MV-4-11 (cell line): Measurements from ENCODE around the gene MRPS7.
"Not testable (repeated sequence)": the region's sequence is repeated elsewhere in the genome, so short reads cannot be mapped to it uniquely, and the experiment has no call there.

Source experiments
- DNase-seq: peaks from one replicate; lab custom pipeline; 2025; lab: John Stamatoyannopoulos, UW

Gene MRPS7

DNA sequence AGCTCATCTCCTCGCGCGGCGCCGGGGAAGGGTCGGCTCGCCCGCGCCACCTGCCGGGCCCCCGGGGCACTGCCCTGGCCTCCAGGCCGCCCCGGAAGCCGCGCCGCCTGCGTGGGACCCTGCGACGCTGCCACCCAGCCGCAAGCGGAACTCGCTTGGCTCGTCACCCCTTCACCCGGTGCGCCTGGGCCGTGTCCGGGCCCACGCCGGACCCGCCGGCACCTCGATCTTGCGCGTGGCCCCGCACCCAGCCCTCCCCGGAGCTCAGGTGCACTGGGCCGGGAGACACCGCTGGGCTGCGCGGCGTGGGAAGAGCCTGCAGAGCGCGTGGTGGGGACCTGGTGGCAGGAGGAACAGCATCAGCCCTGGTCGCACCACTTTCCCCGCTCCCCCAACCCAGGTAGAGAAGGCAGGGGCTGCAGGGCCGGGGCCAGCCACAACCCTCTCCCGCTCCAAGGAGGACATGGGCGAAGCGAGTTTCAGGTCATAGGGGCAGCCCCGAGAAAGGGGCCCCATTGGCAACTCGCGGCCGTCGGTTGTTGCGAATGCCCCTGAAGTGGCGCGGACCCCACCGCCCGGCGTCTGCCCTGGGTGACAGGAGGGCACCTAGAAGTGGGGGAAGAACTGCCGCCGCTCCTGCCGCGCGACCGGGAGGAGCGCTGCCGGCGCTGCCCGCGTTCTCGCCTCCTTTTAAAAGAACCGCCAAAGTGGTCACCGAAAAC is 9.7 kb downstream of the MRPS7 start:
- peak; percentile 73 for DNase-seq

DNA sequence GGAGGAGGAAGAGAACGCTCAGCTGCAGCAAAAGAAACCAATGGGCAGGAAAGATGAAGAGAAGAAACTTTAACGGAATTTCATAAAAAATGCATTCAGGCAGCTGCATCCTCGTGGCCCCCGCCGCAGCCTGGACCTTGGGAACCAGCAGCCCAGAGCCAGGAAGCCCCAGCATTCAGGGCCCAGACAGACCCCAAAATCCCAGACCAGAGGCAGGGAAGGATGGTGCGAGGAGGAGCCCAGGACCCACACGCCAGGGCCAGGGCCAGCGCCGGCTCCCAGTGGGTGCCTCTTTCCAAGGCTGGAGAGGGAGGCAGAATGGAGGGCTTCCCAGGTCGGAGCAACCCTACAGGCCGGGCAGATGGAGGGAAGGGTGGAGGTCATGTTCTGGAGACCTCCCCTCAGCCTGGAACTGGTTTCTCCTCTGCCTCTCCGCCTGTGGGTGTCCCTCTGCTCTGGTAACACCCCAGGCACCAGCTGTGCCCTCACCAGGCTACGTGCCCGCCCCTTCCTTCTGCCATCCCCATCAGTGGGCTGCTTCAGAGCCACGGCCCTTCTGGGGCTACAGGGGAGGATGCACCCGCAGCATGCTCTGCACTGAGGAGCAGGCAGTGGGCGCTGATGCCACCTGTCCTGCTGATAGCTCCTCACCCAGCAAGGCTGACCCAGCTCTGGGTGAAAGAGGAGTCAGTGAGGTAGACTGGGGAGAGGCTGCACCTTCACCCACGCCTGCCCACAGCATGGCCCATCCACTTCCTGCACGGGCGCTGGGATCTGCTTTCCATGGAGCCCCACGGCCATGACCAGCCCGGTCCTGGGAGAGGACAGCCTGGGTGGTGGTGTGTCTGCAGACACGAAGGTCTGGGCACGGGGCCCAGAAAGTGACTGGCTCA is 10.5 kb downstream of the MRPS7 start:
- peak; percentile 40 for DNase-seq

DNA sequence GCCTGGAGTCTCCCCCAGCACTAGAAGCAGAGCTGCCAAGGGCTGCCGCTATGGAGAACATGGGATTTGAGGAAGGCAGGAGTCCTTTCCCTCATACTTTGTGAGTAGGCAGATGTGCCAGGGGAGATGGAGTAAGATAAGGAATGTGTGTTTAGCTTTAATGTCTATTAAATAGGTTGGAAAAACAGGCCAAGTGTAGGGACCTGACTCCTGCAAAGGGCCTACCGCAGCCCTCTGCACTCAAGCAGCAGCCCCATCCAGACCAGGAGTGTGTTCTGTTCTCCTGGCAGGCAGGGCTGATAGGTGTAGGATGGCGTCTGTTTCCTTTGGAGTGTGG is 11.1 kb downstream of the MRPS7 start:
- no peak for DNase-seq

DNA sequence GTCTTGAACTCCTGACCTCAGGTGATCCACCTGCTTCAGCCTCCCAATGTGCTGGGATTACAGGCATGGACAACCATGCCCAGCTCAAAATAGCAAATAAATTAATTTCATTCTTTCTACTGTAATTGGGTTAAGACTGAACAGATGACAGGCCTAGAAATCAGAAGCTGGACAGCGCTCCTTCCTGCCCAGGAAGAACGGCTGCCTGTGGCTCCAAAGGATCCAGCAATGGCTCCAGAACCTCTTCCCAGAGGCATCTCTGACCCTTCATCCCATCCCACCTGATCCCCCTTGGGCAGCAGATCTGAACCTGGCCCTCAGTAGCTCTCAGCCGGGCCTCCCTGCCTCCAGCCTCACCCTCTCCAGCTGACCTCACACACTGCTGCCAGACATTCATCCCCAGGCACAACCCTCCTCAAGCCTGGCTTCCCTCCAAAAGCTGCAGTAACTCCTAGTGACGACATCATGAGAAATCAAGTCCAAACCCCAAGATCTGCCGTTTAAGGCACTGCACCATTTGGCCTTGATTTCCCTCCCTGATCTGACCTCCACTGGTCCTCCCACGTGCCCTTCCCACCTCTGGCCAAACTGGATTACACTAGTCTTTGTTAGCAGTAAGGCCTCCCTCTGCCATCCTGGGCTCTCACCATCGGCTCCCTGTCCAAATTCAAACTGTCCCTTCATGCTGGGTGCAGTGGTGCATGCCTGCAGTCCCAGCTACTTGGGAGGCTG is 12.5 kb downstream of the MRPS7 start:
- DNase-seq = peak; percentile 20

DNA sequence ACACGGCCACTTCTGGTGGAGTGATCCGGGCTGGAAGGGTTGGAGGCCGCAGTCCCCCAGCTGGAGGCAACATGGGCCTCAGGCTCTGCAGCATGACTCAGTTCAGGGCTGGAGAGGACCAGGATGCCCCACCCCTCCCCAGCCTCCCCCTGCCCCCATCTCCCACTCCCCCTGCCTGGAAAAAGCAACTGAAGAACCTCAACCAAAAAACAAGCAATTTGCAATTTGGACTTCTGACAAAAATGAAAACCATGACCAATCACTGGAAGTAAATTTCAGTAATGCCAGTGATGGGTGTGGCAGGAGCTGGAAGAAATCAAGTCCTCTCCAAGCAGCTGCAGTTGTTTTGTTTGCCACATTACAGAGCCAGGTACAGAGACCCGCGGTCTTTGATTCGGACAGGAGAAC is 16.0 kb downstream of the MRPS7 start:
- no peak for DNase-seq

DNA sequence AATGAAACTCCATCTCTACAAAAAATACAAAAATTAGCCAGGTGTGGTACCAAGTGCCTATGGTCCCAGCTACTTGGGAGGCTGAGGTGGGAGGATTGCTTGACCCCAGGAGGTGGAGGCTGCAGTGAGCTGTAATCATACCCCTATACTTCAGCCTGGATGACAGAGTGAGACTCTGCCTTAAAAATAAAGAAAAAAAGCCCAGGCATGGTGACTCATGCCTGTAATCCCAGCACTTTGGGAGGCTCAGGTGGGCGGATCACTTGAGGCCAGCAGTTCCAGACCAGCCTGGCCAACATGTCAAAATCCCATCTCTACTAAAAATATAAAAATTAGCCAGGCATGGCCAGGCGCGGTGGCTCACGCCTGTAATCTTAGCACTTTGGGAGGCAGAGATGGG is 18.5 kb downstream of the MRPS7 start:
- DNase-seq = not testable (repeated sequence)

DNA sequence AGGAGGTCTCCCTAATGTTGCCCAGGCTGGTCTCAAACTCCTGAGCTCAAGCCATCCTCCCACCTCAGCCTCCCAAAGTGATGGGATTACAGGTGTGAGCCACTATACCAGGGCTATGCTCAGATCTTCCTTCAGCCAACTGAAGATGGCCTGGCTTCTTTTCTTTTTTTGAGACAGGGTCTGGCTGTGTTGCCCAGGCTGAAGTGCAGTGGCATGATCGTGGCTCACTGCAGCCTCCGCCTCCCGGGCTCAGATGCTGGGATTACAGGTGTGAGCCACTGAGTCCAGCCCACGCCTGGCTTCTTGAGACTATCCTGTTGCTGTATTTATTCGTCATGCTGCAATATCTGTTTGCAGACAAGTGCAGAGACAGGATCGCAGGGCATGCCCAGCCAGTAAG is 23.4 kb downstream of the MRPS7 start:
- DNase-seq = no peak

DNA sequence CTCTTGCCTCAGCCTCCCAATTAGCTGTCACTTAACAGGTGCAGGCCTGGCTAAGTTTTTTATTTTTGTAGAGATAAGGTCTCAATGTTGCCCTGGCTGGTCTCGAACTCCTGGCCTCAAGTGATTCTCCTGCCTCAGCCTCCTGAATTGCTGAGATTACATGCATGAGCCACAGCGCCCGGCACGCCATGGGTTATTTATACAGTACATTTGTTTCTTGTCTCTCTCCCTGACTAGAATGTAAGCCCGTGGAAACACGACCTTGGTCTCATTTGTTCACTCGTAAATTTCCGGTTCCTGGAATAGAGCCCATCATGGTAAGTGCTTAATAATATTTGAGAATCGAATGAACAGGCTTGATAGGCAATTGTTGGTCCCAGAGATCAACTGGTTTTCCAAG is 25.5 kb downstream of the MRPS7 start:
- no peak for DNase-seq

DNA sequence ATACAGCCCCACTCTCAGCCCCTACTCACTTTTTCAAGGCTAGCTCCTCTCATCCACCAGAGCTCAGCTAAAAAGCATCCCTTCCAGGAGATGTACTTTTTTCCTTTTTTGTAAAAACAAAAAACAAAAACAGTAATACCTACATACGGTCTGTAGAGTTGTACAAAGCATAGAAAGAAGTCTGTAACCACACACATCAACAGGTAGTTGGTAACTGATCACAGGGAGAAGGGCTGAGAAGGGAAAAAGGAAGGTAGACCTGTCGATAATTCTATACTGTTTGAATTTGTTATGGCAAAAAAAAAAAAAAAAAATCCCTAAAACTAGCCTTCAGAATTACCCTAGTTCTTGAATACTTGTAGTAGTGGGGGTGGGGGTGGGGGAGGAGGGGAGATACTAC is 26.7 kb downstream of the MRPS7 start:
- no peak for DNase-seq

DNA sequence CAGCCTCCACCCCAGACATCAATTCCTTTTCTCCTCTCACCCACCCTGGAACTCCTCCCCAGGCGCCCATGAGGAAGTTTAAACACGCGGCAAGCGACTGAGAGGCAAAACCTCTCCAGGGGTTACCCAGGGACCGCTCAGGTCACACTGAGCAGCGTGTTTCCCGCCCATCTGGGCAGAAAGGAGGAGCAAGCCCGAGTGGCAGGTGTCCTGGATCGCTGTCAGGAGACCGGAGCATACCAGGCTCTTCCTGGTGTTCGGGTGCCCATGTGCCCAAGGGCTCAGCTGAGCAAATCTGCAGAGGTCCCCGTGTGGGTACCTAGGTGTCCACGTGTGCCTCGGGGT is 27.1 kb downstream of the MRPS7 start:
- DNase-seq = peak; percentile 36

DNA sequence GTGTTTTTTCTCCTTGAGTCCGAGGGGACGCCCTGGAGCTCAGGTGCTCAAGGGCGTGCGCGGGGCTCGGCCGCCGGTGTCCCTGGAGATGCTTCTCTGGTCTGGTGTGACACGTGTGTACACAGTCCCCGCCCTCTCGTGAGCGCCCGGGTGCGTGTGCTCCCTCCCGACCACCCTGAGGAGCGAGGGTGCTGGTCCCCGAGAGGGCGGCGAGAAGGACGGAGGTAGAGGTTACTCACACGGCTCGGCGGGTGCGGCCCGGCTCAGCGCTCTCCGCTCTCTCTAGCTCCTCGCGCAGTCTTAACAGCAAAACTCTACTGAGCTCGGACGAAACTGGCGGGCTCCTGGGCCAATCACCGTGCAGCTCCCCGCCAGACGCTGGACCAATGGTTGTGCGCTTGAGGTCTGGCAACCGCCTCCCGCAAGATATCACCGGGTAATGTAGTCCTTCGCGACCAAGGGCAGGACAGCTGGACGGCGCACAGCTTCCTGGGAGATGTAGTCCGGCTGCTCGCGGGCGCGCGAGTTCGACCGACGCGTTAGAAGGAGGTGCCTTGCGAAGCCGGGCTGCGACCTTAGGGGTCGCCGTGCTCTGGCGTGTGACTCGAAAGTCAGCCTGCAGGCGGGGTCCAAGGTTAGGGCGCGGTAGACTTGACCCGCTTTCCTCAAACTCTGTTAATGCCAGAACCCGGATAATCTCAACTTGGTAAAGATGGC is 27.6 kb downstream of the MRPS7 start, which contains the start of gene SLC25A19:
TSS of gene SLC25A19 (minus strand) at position 319 of the 717 bp plus-strand sequence. CDS start 2,669 bp downstream, outside the sequence.
- peak; percentile 99 for DNase-seq

DNA sequence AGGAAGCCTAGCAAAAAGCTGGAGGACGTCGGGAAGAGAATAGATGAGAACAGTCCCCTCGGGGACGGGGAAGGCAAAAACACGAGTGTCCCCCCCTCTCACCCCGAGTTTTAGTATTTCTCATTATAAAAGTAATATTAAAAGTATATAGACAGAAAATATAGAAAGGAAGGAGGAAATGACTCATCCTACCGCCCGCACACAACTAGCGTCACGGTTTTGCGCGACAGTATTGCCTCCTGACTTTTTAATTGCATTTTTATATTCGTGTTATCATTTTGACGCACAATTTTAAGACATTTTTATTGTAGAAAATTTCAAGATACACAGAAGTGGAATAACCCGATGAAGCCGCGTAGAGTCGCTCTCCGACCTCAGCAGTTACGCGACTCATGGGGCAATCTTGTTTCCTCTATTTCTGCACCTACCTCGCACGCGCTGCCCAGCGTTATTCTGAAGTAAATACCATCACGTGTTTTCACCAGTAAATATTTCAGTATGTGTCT is 28.2 kb downstream of the MRPS7 start:
- peak; percentile 86 for DNase-seq

DNA sequence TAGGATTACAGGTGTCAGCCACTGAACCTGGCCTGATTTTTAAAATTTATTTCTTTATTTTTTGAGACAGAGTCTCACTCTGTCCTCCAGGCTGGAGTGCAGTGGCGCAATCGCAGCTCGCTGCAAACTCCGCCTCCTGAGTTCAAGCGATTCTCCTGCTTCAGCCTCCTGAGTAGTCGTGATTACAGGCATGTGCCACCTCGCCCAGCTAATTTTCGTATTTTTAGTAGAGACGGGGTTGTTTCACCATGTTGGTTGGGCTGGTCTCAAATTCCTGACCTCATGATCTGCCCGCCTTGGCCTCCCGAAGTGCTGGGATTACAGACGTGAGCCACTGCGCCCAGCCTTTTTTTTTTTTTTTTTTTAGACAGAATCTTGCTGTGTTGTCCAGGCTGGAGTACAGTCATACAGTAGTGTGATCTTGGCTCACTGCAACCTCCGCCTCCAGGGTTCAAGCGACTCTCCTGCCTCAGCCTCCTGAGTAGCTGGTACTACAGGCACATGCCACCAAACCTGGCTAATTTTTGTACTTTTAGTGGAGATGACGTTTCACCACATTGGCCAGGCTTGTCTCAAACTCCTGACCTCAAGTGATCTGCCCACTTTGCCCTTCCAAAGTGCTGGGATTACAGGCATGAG is 31.2 kb downstream of the MRPS7 start:
- peak; percentile 53 for DNase-seq

DNA sequence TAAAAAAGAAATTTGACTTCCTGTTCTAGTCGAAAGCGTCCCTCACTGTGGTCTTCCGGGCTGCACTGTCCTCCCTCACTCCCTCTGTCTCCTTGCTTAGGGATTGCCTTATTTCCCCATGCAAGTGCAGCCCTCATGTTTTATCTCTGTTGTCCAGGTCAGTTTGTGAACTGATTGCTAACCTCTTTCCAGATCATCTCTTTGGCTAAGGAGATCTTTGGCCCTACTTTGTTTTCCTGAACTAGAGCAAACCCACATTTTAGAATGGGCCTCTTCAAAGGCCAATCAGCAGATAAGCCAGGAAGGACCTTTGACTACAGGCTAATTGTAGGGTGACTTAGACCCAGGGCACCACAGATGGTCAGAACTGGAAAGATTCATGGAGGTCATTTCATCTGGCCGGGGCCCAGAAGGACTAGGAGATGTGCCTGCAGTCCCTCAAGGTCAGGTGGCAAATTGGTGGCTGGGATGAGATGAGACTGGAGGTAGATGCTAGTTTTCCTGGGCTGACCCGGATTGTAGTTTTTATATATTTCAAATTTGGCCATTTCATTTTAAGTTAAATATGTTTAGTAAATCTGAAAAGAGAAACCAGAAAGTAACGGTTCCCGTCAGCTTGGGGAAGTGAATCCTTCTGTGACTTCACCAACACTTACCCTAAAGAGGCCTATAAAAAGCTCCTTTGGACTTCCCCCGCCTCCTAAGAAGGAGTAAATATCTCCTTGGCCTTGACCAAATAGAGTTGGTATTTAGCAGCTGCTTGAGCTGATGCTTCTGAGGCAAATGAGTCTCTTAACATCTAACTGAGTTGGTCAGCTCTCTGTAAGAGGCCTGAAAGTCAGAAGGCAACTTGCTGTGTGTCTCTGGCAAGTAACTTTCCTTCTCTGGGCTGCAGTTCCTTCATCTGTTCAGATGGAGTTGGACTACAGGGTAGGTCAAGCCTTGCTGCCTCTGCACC is 33.8 kb downstream of the MRPS7 start:
- DNase-seq = peak; percentile 96

DNA sequence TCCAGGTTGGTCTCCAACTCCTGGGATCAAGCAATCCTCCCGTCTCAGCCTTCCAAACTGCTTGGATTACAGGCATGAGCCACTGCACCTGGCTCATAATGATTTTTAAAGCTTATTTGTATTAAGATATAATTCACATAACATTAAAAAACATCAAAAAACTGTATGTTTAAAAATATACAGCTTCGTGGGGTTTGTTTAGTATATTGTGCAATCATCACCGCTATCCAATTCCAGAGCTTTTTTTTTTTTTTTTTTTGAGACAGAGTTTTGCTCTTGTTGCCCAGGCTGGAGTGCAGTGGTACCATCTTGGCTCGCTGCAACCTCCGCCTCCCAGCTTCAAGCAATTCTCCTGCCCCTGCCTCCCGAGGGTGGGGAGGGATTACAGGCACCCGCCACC is 38.6 kb downstream of the MRPS7 start:
- DNase-seq = no peak

DNA sequence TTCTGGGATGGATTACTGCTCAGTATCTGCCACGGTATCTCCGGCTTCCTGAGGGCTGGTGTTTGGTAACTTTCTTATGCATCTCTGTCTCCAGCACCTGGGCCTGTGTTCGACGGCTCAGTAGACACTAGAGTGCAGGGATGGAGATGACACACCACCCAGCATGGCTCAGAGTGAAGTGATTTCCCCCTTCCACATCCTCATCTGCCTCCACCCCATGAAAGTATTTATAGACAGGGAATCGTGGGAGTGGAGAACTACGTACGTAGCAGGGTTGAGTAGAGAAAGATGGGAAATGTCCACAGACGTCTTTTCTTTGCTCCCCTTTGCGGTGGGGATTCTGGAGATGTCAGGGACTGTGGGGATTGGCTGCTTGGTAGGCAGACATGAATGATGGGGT is 39.4 kb downstream of the MRPS7 start:
- no peak for DNase-seq

DNA sequence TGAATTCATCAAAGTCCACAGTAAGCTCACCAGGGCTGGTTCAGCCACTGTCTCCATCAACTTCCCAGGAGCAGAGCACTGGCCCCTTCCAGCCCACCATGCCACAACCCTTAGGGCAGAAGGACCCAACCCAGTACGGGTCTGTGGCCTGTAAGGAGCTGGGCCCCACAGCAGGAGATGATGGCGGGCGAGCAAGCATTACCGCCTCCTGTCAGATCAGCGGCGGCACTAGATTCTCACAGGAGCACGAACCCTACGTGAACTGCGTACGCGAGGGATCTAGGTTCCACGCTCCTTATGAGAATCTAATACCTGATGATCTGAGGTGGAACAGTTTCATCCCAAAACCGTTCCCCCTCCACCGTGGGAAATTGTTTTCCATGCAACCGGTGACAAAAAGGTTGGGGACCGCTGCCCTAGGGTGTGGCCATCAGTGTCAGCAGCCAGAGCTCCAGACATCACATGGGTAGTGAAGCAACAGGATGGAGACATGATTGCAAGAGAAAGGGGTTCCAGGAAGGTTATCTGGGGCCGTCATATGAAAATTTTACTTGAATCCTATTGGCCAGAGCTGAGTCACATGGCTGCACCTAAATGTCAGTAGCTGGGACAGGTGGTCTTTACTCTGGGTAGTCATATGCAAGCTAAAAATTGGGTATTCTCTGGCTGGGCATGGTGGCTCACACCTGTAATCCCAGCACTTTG is 40.0 kb downstream of the MRPS7 start:
- DNase-seq = peak; percentile 17

DNA sequence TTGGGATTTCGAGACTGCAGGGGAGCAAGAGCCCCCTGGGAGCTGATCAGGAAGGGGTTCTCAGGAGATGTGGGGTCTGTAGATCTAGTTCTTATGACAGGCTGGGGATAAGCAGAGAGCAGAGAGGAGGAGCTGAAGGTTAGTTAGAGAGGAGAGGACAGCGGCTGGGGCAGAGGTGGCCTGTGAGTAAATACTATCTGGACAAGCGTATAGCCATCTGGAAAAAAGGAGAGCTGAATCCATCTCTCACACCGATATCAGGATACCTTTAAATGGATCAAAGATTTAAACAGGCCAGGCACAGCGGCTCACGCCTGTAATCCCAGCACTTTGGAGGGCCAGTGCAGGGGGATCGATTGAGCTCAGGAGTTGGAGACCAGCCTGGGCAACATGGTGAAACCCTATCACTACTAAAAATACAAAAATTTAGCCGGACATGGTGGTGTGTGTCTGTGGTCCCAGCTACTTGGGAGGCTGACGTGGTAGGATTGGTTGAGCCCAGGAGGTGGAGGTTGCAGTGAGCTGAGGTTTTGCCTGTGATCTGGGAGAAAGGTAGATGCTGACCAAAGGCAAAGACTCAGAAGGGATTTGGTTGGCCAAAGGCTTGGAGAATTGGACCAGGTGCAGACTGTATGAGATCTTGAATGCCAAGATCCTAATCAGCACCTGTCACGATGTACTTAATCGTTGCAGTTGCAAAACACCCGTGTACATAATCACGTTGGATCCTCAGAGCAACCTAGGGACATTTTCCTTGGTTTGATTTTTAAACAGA is 46.5 kb downstream of the MRPS7 start:
- no peak for DNase-seq
